BE2C (cell line): ENCODE results near the gene CCDC3.
A peak's percentile ranks its signal among the peaks of the same experiment; 100 is the strongest.

Experiments used
- DNase-seq: peaks from one replicate; pipeline ENCODE4 v3.0.0-alpha.2; 2020
- H3K27me3 ChIP-seq: fragments of 250-450 bp; sonication (Bioruptor Pico); 2 replicates; pipeline ENCODE4 v1.5.1; 2020; ENCODE audit warnings: mild to moderate bottlenecking
- H3K36me3 ChIP-seq: fragments of 250-450 bp; sonication (Bioruptor Pico); 2 replicates; pipeline ENCODE4 v1.5.1; 2020; ENCODE audit warnings: mild to moderate bottlenecking
- H3K4me1 ChIP-seq: fragments of 250-450 bp; sonication (Bioruptor Pico); 2 replicates; pipeline ENCODE4 v1.5.1; 2020
- H3K4me3 ChIP-seq: 2 replicates; pipeline ENCODE4 v1.5.1; 2011; ENCODE audit warnings: low read depth, low read length
- H3K9me3 ChIP-seq: fragments of 250-450 bp; sonication (Bioruptor Pico); 2 replicates; pipeline ENCODE4 v1.5.1; 2020
- CTCF ChIP-seq: IDR thresholded peaks from 2 replicates; pipeline ENCODE4 v1.5.1; 2012; ENCODE audit warnings: mild to moderate bottlenecking, low read depth, low read length

Gene CCDC3

GRCh38 chr10:13046851-13047528, 45.5 kb upstream of the CCDC3 start:
- Histone ChIP-seq H3K4me3 (no peak overlapping the region), H3K4me1 (no peaks in the 10 kb centered on the region), H3K27me3 (no peaks in the 10 kb centered on the region), H3K9me3 (no peaks in the 10 kb centered on the region), H3K36me3 (no peaks in the 10 kb centered on the region)
- DNase-seq: peak; percentile 8
- no peak for TF ChIP-seq CTCF

DNA sequence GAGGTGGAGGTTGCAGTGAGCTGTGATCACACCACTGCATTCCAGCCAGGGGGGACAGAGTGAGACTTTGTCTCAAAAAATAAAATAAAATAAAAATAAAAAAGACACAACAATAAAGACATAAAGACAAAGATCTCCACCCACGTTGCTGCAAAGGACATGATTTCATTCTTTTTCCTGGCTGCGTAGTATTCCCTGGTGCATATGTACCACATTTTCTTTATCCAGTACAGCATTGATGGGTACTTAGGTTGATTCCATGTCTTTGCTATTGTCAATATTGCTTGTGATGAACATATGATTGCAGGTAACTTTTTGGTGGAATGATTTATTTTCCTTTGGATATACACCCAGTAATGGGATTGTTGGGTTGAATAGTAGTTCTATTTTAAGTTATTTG, 42.0 kb upstream of the CCDC3 start:
- Histone ChIP-seq H3K9me3 (no peaks in the 10 kb centered on the region), H3K36me3 (no peaks in the 10 kb centered on the region), H3K27me3 (no peaks in the 10 kb centered on the region), H3K4me3 (no peak overlapping the region), H3K4me1 (no peaks in the 10 kb centered on the region)
- DNase-seq: no peak
- TF ChIP-seq CTCF: no peak

GRCh38 chr10:13039761-13040160, 38.2 kb upstream of the CCDC3 start:
- H3K36me3 ChIP-seq: no peaks in the 10 kb centered on the region
- TF ChIP-seq CTCF: no peak
- H3K27me3 ChIP-seq: no peaks in the 10 kb centered on the region
- H3K4me1 ChIP-seq: no peaks in the 10 kb centered on the region
- no peaks in the 10 kb centered on the region for H3K9me3 ChIP-seq
- peak; percentile 8 for DNase-seq
- peak overlapping the region; percentile 12; the same call in 1 of the 2 replicates for H3K4me3 ChIP-seq

- Histone ChIP-seq H3K4me3 (no peak overlapping the region), H3K4me1 (no peaks in the 10 kb centered on the region), H3K36me3 (no peaks in the 10 kb centered on the region), H3K9me3 (no peaks in the 10 kb centered on the region), H3K27me3 (no peaks in the 10 kb centered on the region)
- no peak for DNase-seq
- no peak for TF ChIP-seq CTCF
Observed at GRCh38 chr10:13038391-13038790, 36.9 kb upstream of the CCDC3 start.

GRCh38 chr10:13037832-13038231, 36.3 kb upstream of the CCDC3 start:
- H3K4me1 ChIP-seq: no peaks in the 10 kb centered on the region

More at GRCh38 chr10:13037832-13038231, 36.3 kb upstream of the CCDC3 start:
- H3K9me3 ChIP-seq: no peaks in the 10 kb centered on the region
- no peak for DNase-seq
- H3K36me3 ChIP-seq: no peaks in the 10 kb centered on the region
- no peak for TF ChIP-seq CTCF
- H3K27me3 ChIP-seq: no peaks in the 10 kb centered on the region
- H3K4me3 ChIP-seq: no peak overlapping the region
